Hepatocyte (in vitro differentiated cells): ENCODE results near the gene PLBD2. TPM values are rescaled to one million over a fixed set of nuclear protein-coding genes. Genes with fewer than 3 reads are reported as not detected.

Experiments
- DNase-seq: peaks from one replicate; pipeline ENCODE4 v3.0.0-alpha.2; 2016; ENCODE audit warnings: low spot score
- H2AFZ ChIP-seq: fragments of 200-600 bp; sonication (generic); 2 replicates; pipeline ENCODE4 v1.6.0; 2016; ENCODE audit warnings: antibody characterized with exemption, mild to moderate bottlenecking
- H3K27ac ChIP-seq: fragments of 200-600 bp; sonication (generic); 2 replicates; pipeline ENCODE4 v1.5.1; 2016; ENCODE audit warnings: mild to moderate bottlenecking
- H3K27me3 ChIP-seq: fragments of 200-600 bp; sonication (generic); 2 replicates; pipeline ENCODE4 v1.6.1; 2016
- H3K36me3 ChIP-seq: fragments of 200-600 bp; sonication (generic); replicated peaks from 2 replicates; pipeline ENCODE4 v1.5.1; 2016; ENCODE audit warnings: low read depth; ENCODE audit not compliant: insufficient read depth
- H3K4me1 ChIP-seq: fragments of 200-600 bp; sonication (generic); 2 replicates; pipeline ENCODE4 v1.5.1; 2016; ENCODE audit warnings: mild to moderate bottlenecking, moderate library complexity; ENCODE audit not compliant: insufficient read depth
- H3K4me2 ChIP-seq: fragments of 200-600 bp; sonication (generic); 2 replicates; pipeline ENCODE4 v1.6.0; 2016
- H3K4me3 ChIP-seq: fragments of 200-600 bp; sonication (generic); 2 replicates; pipeline ENCODE4 v1.5.1; 2016; ENCODE audit warnings: mild to moderate bottlenecking
- H3K79me2 ChIP-seq: fragments of 200-600 bp; sonication (generic); 2 replicates; pipeline ENCODE4 v1.6.0; 2017; ENCODE audit warnings: mild to moderate bottlenecking
- H3K9me2 ChIP-seq: fragments of 200-600 bp; sonication (generic); replicated peaks from 2 replicates; pipeline ENCODE4 v1.6.0; 2017; ENCODE audit warnings: mild to moderate bottlenecking; ENCODE audit not compliant: insufficient read depth
- H3K9me3 ChIP-seq: fragments of 200-600 bp; sonication (generic); 2 replicates; pipeline ENCODE4 v1.5.1; 2016; ENCODE audit warnings: low read depth, mild to moderate bottlenecking
- H4K20me1 ChIP-seq: fragments of 200-600 bp; sonication (generic); 2 replicates; pipeline ENCODE4 v1.6.0; 2016; ENCODE audit warnings: mild to moderate bottlenecking; ENCODE audit not compliant: insufficient read depth, poor library complexity, severe bottlenecking
- EZH2 ChIP-seq: fragments of 200-600 bp; sonication (generic); IDR thresholded peaks from 2 replicates; pipeline ENCODE4 v1.6.1; 2016; ENCODE audit warnings: antibody characterized with exemption, mild to moderate bottlenecking, borderline replicate concordance
- EZH2phosphoT487 ChIP-seq: fragments of 200-600 bp; sonication (generic); IDR thresholded peaks from one replicate; pipeline ENCODE4 v1.6.1; 2018; ENCODE audit warnings: antibody characterized with exemption, mild to moderate bottlenecking, low read depth, moderate library complexity; ENCODE audit not compliant: unreplicated experiment, severe bottlenecking
- WGBS: methylation state at CpG from one replicate; pipeline ENCODE4 v1.1.6; 2016; ENCODE audit warnings: low lambda C conversion rate; ENCODE audit errors: missing lambda C conversion rate; 5-methylcytosine and 5-hydroxymethylcytosine counted together
- polyA plus RNA-seq: library from polyadenylated mRNA; unstranded; fragments of >200 nt; fragmentation: Nextera tagmentation; extraction: Ambion mirVana; gene quantifications from 2 replicates; pipeline ENCODE4 v1.2.1, GENCODE V29; 2016
- total RNA-seq: library from RNA; depleted of rRNA; stranded (reverse); fragments of >200 nt; gene quantifications from 2 replicates; pipeline ENCODE4 v1.2.3, GENCODE V29; 2014
- TF ChIP-seq, protein P1 (sequence below): fragments of 200-600 bp; sonication (generic); IDR thresholded peaks from 2 replicates; pipeline ENCODE4 v1.5.1; 2016; ENCODE audit warnings: antibody characterized with exemption, mild to moderate bottlenecking; ENCODE audit not compliant: poor library complexity

The PLBD2 gene
- total and polyA plus RNA-seq, 2 experiments from 2014 or later, result 32.5 to 47.6 TPM

DNA sequence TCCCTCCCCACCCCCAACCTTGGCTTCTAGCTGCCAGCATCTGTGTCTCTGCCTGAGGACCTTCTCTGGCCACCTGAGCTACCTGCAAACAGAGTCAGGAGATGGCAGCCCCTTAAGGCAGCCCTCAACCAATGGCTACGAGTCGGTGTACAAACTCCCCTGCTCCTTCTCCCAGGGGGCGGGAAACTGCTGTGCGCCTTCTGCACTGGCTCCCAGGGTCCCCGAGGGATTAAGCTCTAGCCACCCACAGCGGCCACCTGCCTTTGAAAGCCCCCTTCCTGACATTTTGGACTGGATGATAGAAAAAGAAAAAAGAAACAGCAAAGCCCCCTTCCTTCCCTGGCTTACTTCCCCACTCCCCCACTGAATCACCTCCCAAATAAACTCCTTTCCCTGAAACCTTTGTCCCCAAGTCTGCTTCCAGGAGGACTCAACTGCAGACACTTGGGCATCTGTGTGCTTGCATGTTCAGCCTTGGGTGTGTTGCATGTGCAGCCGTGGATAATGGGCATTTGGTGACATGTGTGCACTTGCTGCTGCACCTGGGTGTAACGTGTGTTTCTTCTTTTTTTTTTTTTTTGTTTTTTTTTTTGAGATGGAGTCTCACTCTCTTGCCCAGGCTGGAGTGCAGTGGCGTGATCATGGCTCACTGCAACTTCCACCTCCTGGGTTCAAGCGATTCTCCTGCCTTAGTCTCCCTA, 39.3 kb downstream of the PLBD2 start:
- H3K79me2 ChIP-seq, result no peaks in the 10 kb centered on the region
- no peaks in the 10 kb centered on the region for H3K27me3 ChIP-seq
- H3K27ac ChIP-seq, result no peak overlapping the region
- TF ChIP-seq, protein P1, sequence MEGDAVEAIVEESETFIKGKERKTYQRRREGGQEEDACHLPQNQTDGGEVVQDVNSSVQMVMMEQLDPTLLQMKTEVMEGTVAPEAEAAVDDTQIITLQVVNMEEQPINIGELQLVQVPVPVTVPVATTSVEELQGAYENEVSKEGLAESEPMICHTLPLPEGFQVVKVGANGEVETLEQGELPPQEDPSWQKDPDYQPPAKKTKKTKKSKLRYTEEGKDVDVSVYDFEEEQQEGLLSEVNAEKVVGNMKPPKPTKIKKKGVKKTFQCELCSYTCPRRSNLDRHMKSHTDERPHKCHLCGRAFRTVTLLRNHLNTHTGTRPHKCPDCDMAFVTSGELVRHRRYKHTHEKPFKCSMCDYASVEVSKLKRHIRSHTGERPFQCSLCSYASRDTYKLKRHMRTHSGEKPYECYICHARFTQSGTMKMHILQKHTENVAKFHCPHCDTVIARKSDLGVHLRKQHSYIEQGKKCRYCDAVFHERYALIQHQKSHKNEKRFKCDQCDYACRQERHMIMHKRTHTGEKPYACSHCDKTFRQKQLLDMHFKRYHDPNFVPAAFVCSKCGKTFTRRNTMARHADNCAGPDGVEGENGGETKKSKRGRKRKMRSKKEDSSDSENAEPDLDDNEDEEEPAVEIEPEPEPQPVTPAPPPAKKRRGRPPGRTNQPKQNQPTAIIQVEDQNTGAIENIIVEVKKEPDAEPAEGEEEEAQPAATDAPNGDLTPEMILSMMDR, result no peak
- no peak for TF ChIP-seq EZH2phosphoT487
- TF ChIP-seq EZH2, result no peak
- H2AFZ ChIP-seq, result no peak overlapping the region
- no peak overlapping the region for H3K4me3 ChIP-seq
- 75% methylated on average over 10 of the region's 10 CpGs for WGBS
- H3K9me2 ChIP-seq, result no peaks in the 10 kb centered on the region
- H3K4me2 ChIP-seq, result no peak overlapping the region
- no peaks in the 10 kb centered on the region for H3K36me3 ChIP-seq
- no peaks in the 10 kb centered on the region for H3K9me3 ChIP-seq
- DNase-seq, result no peak
- H4K20me1 ChIP-seq, result no peaks in the 10 kb centered on the region
- no peaks in the 10 kb centered on the region for H3K4me1 ChIP-seq

DNA sequence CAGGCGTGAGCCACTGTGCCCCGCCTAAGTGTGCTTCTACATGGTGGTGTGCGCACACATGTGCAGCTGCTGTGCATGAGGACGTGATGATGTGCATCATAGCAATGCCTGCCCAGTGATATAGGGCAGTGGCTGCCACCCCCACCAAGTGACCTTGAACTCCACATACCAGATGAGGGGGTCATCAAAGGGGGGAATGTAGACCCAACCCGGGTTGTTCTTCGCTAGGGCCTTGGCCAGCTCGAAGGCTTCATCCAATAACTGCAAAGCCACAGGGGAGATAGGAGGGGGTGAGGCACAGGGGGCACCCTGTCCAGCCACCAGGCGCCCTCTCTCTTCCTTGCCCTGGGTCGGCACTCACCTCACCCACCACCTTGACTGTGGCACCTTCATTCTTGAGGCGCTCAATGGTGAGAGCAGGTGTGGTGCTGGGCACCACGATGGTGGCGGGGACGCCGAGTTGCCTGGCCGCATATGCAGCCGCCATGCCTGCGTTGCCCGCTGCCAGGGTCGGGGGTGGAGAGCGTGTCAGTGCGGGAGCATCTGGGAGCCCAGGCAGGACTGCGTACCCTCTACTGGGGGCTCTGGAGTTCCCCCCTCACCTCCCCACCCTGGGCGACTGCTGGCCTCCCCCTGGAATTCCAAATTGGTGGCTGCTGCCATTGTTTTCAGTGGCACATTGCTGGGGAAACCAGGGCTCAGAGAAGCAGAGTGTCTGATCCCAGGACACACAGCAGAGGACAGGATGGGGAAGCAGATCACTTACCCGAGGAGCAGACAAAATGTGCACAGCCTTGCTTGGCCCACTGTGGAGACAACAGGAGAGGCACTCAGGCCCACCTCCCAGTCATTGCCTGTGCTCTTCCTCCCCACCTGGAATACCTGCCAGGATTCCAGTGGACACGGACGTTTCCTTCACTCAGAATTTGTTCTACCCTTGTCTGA, 40.2 kb downstream of the PLBD2 start:
- Histone ChIP-seq H3K27ac (no peak overlapping the region), H3K36me3 (no peaks in the 10 kb centered on the region), H3K4me3 (no peak overlapping the region), H4K20me1 (no peaks in the 10 kb centered on the region), H2AFZ (no peak overlapping the region), H3K4me1 (no peaks in the 10 kb centered on the region), H3K9me3 (no peaks in the 10 kb centered on the region), H3K79me2 (no peaks in the 10 kb centered on the region), H3K9me2 (no peaks in the 10 kb centered on the region), H3K4me2 (no peak overlapping the region), H3K27me3 (no peaks in the 10 kb centered on the region)
- DNase-seq, result no peak
- 90% methylated on average over 26 of the region's 26 CpGs for WGBS
- no peak for TF ChIP-seq EZH2
- TF ChIP-seq, protein P1, result no peak
- no peak for TF ChIP-seq EZH2phosphoT487

DNA sequence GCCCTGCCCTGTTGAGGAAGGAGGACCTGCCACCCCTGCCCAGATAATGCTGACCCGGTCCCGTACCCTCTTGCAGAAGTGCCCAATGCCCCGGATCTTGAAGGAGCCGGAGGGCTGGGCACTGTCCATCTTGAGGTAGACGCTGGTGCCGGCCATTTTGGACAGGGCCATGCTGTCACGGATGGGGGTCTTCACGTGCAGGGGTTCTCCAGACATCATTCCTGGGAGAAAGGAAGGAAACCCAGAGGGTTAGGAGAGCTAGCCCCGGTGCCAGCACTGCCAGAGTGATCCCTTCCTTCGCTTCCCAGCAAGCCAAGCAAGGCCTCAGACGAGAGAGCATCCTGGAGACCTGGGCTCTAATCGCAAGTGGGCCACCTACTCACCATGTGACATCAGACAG, 41.1 kb downstream of the PLBD2 start:
- 94% methylated on average over 12 of the region's 12 CpGs for WGBS
- TF ChIP-seq, protein P1, result no peak
- TF ChIP-seq EZH2phosphoT487, result no peak
- TF ChIP-seq EZH2, result no peak
- no peak overlapping the region for H3K4me3 ChIP-seq
- H2AFZ ChIP-seq, result no peak overlapping the region
- no peak overlapping the region for H3K4me2 ChIP-seq
- no peaks in the 10 kb centered on the region for H3K27me3 ChIP-seq
- DNase-seq, result no peak
- H4K20me1 ChIP-seq, result no peaks in the 10 kb centered on the region
- no peaks in the 10 kb centered on the region for H3K9me3 ChIP-seq
- H3K9me2 ChIP-seq, result no peaks in the 10 kb centered on the region
- H3K27ac ChIP-seq, result no peak overlapping the region
- H3K79me2 ChIP-seq, result no peaks in the 10 kb centered on the region
- H3K36me3 ChIP-seq, result no peaks in the 10 kb centered on the region
- no peaks in the 10 kb centered on the region for H3K4me1 ChIP-seq
